Measurements from ENCODE around the gene CYB5R3. TPM values are rescaled to one million over a fixed set of nuclear protein-coding genes. Genes with fewer than 3 reads are reported as not detected.
A peak's percentile ranks its signal among the peaks of the same experiment; 100 is the strongest.

CYB5R3 gene
- total RNA-seq: 100 to 1,000 TPM; 265 to 288 TPM

- H3K4me1 ChIP-seq: peaks cover 0 to 47% of the 10 kb centered on the region in 2 donors
- no peaks in the 10 kb centered on the region for H3K27me3 ChIP-seq
- H3K27ac ChIP-seq: peak within 1 kb of the TSS; percentile 96 to 99
- TF ChIP-seq CTCF (IDR thresholded peaks at IDR 0.05): peak in 1 of 2 donors; percentile 40
- H3K4me3 ChIP-seq: peak within 1 kb of the TSS; percentile 96 to 99
- peak; percentile 80 for DNase-seq (ENCODE audit: low spot score)
- H3K9me3 ChIP-seq: no peaks in the 10 kb centered on the region
- no peaks in the 10 kb centered on the region for H3K36me3 ChIP-seq
Observed at GRCh38 chr22:42649246-42650099, at the start of gene CYB5R3. TSS of gene CYB5R3 (minus strand) at chr22:42649392. CDS start at chr22:42649315, 77 bp downstream.

- DNase-seq (ENCODE audit: low spot score): peak; percentile 92
- TF ChIP-seq CTCF (IDR thresholded peaks at IDR 0.05): no peak
- no peak overlapping the region for H3K4me3 ChIP-seq
- H3K27me3 ChIP-seq: no peaks in the 10 kb centered on the region
- peaks cover 0 to 73% of the 10 kb centered on the region in 2 donors for H3K4me1 ChIP-seq
- peak overlapping the region; percentile 89 to 98 for H3K27ac ChIP-seq
- H3K9me3 ChIP-seq: no peaks in the 10 kb centered on the region
- peaks cover 27% of the 10 kb centered on the region for H3K36me3 ChIP-seq
Observed at GRCh38 chr22:42697542-42698013, 48.4 kb upstream of the CYB5R3 start.

DNA sequence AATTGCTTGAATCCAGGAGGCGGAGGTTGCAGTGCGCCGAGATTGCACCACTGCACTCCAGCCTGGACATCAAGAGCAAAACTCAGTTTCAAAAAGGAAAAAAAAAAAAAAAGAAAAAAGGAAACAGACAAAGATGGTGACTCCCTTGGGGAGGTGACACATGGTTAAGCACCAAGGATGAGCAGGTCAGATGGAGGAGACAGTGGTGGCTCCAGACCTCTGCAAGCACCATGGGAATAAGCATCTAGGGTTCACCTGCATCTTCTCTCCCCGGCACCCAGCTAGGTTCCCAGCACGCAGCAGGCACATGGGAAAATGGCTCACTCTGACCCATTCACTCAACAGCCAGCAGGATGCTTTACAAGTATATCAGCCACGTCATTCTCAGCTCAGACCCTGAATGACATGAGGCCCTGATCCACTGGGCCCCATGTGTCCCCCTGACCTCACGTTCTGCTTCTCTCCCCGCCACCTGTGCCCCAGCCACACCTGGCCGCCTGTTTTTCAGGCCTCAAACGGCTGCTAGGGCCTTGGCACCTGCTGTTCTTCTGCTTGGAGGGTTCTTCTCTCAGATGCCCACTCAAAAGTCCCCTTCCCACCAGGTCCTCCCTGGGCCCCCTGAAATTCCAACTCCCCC lies 47.3 kb upstream of the CYB5R3 start:
- Histone ChIP-seq H3K4me3 (no peak overlapping the region), H3K27ac (peak overlapping the region; percentile 89 to 98), H3K27me3 (no peaks in the 10 kb centered on the region), H3K36me3 (peaks cover 38% of the 10 kb centered on the region), H3K9me3 (no peaks in the 10 kb centered on the region), H3K4me1 (peaks cover 0 to 75% of the 10 kb centered on the region in 2 donors)
- TF ChIP-seq CTCF (IDR thresholded peaks at IDR 0.05): no peak
- no peak for DNase-seq (ENCODE audit: low spot score)

DNA sequence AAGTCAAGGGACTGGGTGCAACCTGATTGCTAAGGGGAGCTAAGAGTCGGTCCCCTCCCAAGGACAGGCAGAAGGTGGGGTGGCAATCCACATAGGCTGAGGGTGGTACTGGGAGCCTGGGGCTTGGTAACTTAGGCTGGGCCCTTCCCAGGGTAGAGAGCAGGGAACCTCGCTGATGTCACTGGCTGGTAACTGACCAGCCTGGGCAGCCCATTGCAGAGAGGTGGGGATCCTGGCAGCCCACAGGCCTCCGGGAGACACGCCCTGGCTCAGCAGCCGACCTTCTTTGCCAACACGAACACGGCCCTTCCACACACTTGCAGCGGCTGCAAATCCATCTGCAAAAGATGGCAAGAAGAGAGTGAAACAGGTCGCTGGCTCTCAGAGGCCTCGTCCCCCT lies 46.1 kb upstream of the CYB5R3 start:
- H3K27me3 ChIP-seq: no peaks in the 10 kb centered on the region
- no peak overlapping the region for H3K4me3 ChIP-seq
- DNase-seq (ENCODE audit: low spot score): no peak
- H3K27ac ChIP-seq: peak overlapping the region; percentile 89 to 98
- H3K4me1 ChIP-seq: peaks cover 0 to 68% of the 10 kb centered on the region in 2 donors
- H3K9me3 ChIP-seq: no peaks in the 10 kb centered on the region
- no peak for TF ChIP-seq CTCF (IDR thresholded peaks at IDR 0.05)
- H3K36me3 ChIP-seq: peaks cover 45% of the 10 kb centered on the region

DNA sequence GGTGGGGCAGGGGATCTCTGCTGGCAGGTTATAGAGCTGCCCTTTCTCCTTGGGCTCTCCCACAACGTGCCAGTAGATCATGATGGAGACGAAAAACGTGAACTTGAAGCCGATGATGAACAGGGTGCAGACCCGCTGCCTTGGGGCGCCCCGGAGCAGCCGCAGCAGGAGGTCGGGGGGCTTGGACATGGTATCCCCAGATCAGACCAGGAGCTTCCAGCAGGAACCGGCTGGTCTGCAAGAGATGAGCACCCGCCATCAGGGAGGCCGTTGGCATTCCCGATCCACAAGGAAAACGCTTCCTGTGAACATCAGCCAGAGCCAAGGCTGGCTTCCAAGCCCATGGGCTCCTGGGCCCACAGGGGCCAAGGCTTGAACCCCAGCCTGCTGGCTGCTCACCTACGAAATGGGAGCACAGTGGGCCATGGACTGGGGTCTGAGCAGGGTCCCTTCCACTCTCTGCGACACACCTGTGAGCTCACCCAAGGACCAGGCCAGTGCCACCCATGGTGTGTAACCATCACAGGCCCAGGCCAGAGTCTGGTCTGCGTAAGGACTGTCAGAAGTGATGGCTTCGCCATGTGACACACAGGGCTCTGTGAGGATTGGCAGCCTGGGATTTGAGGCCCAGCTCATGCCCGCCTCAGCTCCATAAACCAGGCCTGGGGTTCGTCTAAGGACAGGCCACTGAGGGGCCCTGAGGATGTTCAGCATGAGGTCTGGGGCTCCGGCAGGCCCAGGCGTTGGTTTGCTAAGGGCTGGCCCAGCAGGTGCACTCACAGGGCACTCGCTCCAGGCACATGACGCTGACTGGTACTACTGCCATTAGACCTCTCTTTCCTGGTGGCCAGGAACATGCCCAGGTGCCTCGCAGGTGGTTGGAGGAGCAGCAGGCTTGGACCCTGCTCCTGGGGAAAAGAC lies 44.8 kb upstream of the CYB5R3 start:
- no peaks in the 10 kb centered on the region for H3K27me3 ChIP-seq
- H3K36me3 ChIP-seq: peaks cover 45% of the 10 kb centered on the region
- no peak overlapping the region for H3K4me3 ChIP-seq
- H3K27ac ChIP-seq: peak overlapping the region; percentile 89 to 98
- peaks cover 0 to 66% of the 10 kb centered on the region in 2 donors for H3K4me1 ChIP-seq
- no peak for DNase-seq (ENCODE audit: low spot score)
- no peak for TF ChIP-seq CTCF (IDR thresholded peaks at IDR 0.05)
- no peaks in the 10 kb centered on the region for H3K9me3 ChIP-seq

Measured in right atrium auricular region (tissue), 2 donors.